ENCODE data around the gene PRELID2. TPM values are rescaled to one million over a fixed set of nuclear protein-coding genes. Genes with fewer than 3 reads are reported as not detected.

PRELID2 gene
- total and polyA plus RNA-seq, 2 experiments from 2014 or later: 7.0 to 7.4 TPM

- WGBS, 2 experiments (ENCODE audit: low coverage in 1 of 2, low lambda C conversion rate in 2 of 2, missing lambda C conversion rate in 2 of 2): 39 to 44% methylated on average over 2 of the region's 2 CpGs
- no peak overlapping the region for H3K9ac ChIP-seq
- in situ Hi-C loops (cut with MboI): no loop called here
Observed at GRCh38 chr5:145776886-145777285, 58.3 kb downstream of the PRELID2 start.

GRCh38 chr5:145775893-145776444, 59.2 kb downstream of the PRELID2 start:
- H3F3A ChIP-seq (ENCODE audit: insufficient read depth): peaks cover 19% of the 10 kb centered on the region
- in situ Hi-C loops (cut with MboI): no loop called here
- DNase-seq: peak; percentile 92
- peak overlapping the region; percentile 71 for H2AFZ ChIP-seq
- H3K9ac ChIP-seq: peak overlapping the region; percentile 39
- H3K36me3 ChIP-seq (ENCODE audit: low read depth): no peaks in the 10 kb centered on the region
- H3K9me2 ChIP-seq (ENCODE audit: insufficient read depth): no peaks in the 10 kb centered on the region
- no peaks in the 10 kb centered on the region for H3K79me2 ChIP-seq (ENCODE audit: insufficient read depth)
- H4K20me1 ChIP-seq (ENCODE audit: insufficient read depth): no peaks in the 10 kb centered on the region
- H3K4me1 ChIP-seq (ENCODE audit: insufficient read depth): peaks cover 24% of the 10 kb centered on the region
- TF ChIP-seq EZH2 (IDR thresholded peaks at IDR 0.05; ENCODE audit: insufficient read depth, poor library complexity, severe bottlenecking) (no peak), EZH2phosphoT487 (IDR thresholded peaks at IDR 0.05; ENCODE audit: insufficient read depth, low read depth) (no peak)
- H3K27ac ChIP-seq: peak overlapping the region; percentile 66
- peak overlapping the region; percentile 31 for H3K4me2 ChIP-seq (ENCODE audit: unreplicated experiment)
- 0 to 2% methylated on average over 2 of the region's 2 CpGs for WGBS, 2 experiments (ENCODE audit: low coverage in 1 of 2, low lambda C conversion rate in 2 of 2, missing lambda C conversion rate in 2 of 2)
- no peaks in the 10 kb centered on the region for H3K27me3 ChIP-seq (replicated peaks; ENCODE audit: insufficient read depth)
- H3K4me3 ChIP-seq: no peak overlapping the region
- H3K9me3 ChIP-seq (ENCODE audit: low read depth): no peaks in the 10 kb centered on the region

More at GRCh38 chr5:145776886-145777285, 58.3 kb downstream of the PRELID2 start:
- TF ChIP-seq EZH2phosphoT487 (IDR thresholded peaks at IDR 0.05; ENCODE audit: insufficient read depth, low read depth): no peak
- no peak for TF ChIP-seq EZH2 (IDR thresholded peaks at IDR 0.05; ENCODE audit: insufficient read depth, poor library complexity, severe bottlenecking)
- Histone ChIP-seq H4K20me1 (ENCODE audit: insufficient read depth) (no peaks in the 10 kb centered on the region), H3K27me3 (replicated peaks; ENCODE audit: insufficient read depth) (no peaks in the 10 kb centered on the region), H3K36me3 (ENCODE audit: low read depth) (no peaks in the 10 kb centered on the region), H3K9me2 (ENCODE audit: insufficient read depth) (no peaks in the 10 kb centered on the region), H2AFZ (no peak overlapping the region), H3K4me3 (no peak overlapping the region), H3K79me2 (ENCODE audit: insufficient read depth) (no peaks in the 10 kb centered on the region), H3F3A (ENCODE audit: insufficient read depth) (peaks cover 19% of the 10 kb centered on the region), H3K9me3 (ENCODE audit: low read depth) (no peaks in the 10 kb centered on the region), H3K27ac (peak overlapping the region; percentile 66; the same call in 1 of the 2 replicates), H3K4me1 (ENCODE audit: insufficient read depth) (peaks cover 24% of the 10 kb centered on the region), H3K4me2 (ENCODE audit: unreplicated experiment) (peak overlapping the region; percentile 31)
- peak; percentile 63 for DNase-seq

GRCh38 chr5:145775411-145775810, 59.7 kb downstream of the PRELID2 start:
- DNase-seq: peak; percentile 30
- H3K4me3 ChIP-seq: no peak overlapping the region

GRCh38 chr5:145774442-145774841, 60.7 kb downstream of the PRELID2 start:
- no peaks in the 10 kb centered on the region for H3K27me3 ChIP-seq (replicated peaks; ENCODE audit: insufficient read depth)
- H3K9me3 ChIP-seq (ENCODE audit: low read depth): no peaks in the 10 kb centered on the region
- H3K4me3 ChIP-seq: no peak overlapping the region
- peaks cover 24% of the 10 kb centered on the region for H3K4me1 ChIP-seq (ENCODE audit: insufficient read depth)
- H3K27ac ChIP-seq: no peak overlapping the region
- H3F3A ChIP-seq (ENCODE audit: insufficient read depth): peaks cover 19% of the 10 kb centered on the region
- TF ChIP-seq EZH2phosphoT487 (IDR thresholded peaks at IDR 0.05; ENCODE audit: insufficient read depth, low read depth): no peak
- no peak for TF ChIP-seq EZH2 (IDR thresholded peaks at IDR 0.05; ENCODE audit: insufficient read depth, poor library complexity, severe bottlenecking)
- no peaks in the 10 kb centered on the region for H4K20me1 ChIP-seq (ENCODE audit: insufficient read depth)
- H3K9me2 ChIP-seq (ENCODE audit: insufficient read depth): no peaks in the 10 kb centered on the region
- no peaks in the 10 kb centered on the region for H3K79me2 ChIP-seq (ENCODE audit: insufficient read depth)
- no peak for DNase-seq
- H3K4me2 ChIP-seq (ENCODE audit: unreplicated experiment): no peak overlapping the region
- WGBS, 2 experiments (ENCODE audit: low coverage in 1 of 2, low lambda C conversion rate in 2 of 2, missing lambda C conversion rate in 2 of 2): 97 to 100% methylated on average over 1 of the region's 1 CpG
- H3K36me3 ChIP-seq (ENCODE audit: low read depth): no peaks in the 10 kb centered on the region
- in situ Hi-C loops (cut with MboI): no loop called here
- H3K9ac ChIP-seq: no peak overlapping the region
- H2AFZ ChIP-seq: no peak overlapping the region

More at GRCh38 chr5:145775411-145775810, 59.7 kb downstream of the PRELID2 start:
- peak overlapping the region; percentile 15 for H3K4me2 ChIP-seq (ENCODE audit: unreplicated experiment)
- H3K4me1 ChIP-seq (ENCODE audit: insufficient read depth): peaks cover 24% of the 10 kb centered on the region
- no peak for TF ChIP-seq EZH2 (IDR thresholded peaks at IDR 0.05; ENCODE audit: insufficient read depth, poor library complexity, severe bottlenecking)
- TF ChIP-seq EZH2phosphoT487 (IDR thresholded peaks at IDR 0.05; ENCODE audit: insufficient read depth, low read depth): no peak
- in situ Hi-C loops (cut with MboI): no loop called here
- H3K27me3 ChIP-seq (replicated peaks; ENCODE audit: insufficient read depth): no peaks in the 10 kb centered on the region
- no peaks in the 10 kb centered on the region for H4K20me1 ChIP-seq (ENCODE audit: insufficient read depth)
- WGBS, 2 experiments (ENCODE audit: low coverage in 1 of 2, low lambda C conversion rate in 2 of 2, missing lambda C conversion rate in 2 of 2): 17 to 21% methylated on average over 1 of the region's 1 CpG
- no peaks in the 10 kb centered on the region for H3K9me3 ChIP-seq (ENCODE audit: low read depth)
- H3K9me2 ChIP-seq (ENCODE audit: insufficient read depth): no peaks in the 10 kb centered on the region
- H3K79me2 ChIP-seq (ENCODE audit: insufficient read depth): no peaks in the 10 kb centered on the region
- H3K9ac ChIP-seq: peak overlapping the region; percentile 39
- H3K27ac ChIP-seq: peak overlapping the region; percentile 66
- peaks cover 19% of the 10 kb centered on the region for H3F3A ChIP-seq (ENCODE audit: insufficient read depth)
- H2AFZ ChIP-seq: peak overlapping the region; percentile 71
- H3K36me3 ChIP-seq (ENCODE audit: low read depth): no peaks in the 10 kb centered on the region
